Parathyroid adenoma (tissue), 2 donors: ENCODE data around the gene ABCD3.

ENCODE experiments used
- H2AFZ ChIP-seq: fragments of 300-600 bp; sonication (generic); one replicate; pipeline ENCODE4 v1.7.0; 2017; ENCODE audit warnings: antibody characterized with exemption, mild to moderate bottlenecking
- H3K27ac ChIP-seq: fragments of 300-600 bp; sonication (generic); one replicate; pipeline ENCODE4 v1.7.0; 2017
- H3K27me3 ChIP-seq: fragments of 300-600 bp; sonication (generic); one replicate; pipeline ENCODE4 v1.7.0; 2017; ENCODE audit warnings: low read length; ENCODE audit not compliant: control insufficient read depth, insufficient read depth
- H3K36me3 ChIP-seq: fragments of 300-600 bp; sonication (generic); one replicate; pipeline ENCODE4 v1.7.0; 2017; ENCODE audit warnings: low read length; ENCODE audit not compliant: control insufficient read depth, insufficient read depth
- H3K4me1 ChIP-seq: fragments of 300-600 bp; sonication (generic); one replicate; pipeline ENCODE4 v1.7.0; 2017; ENCODE audit warnings: control low read depth
- H3K4me2 ChIP-seq: fragments of 300-600 bp; sonication (generic); one replicate; pipeline ENCODE4 v1.7.0; 2017; ENCODE audit warnings: low read length
- H3K4me3 ChIP-seq: fragments of 300-600 bp; sonication (generic); one replicate; pipeline ENCODE4 v1.7.0; 2017; ENCODE audit warnings: low read depth, low read length
- H3K79me2 ChIP-seq: fragments of 300-600 bp; sonication (generic); one replicate; pipeline ENCODE4 v1.7.0; 2017; ENCODE audit warnings: control low read depth
- H3K9ac ChIP-seq: fragments of 300-600 bp; sonication (generic); one replicate; pipeline ENCODE4 v1.7.0; 2017; ENCODE audit warnings: mild to moderate bottlenecking
- H3K9me3 ChIP-seq: fragments of 300-600 bp; sonication (generic); one replicate; pipeline ENCODE4 v1.7.0; 2017; ENCODE audit warnings: low read length; ENCODE audit not compliant: control insufficient read depth
- TF ChIP-seq, protein P1 (sequence below): fragments of 300-600 bp; sonication (generic); IDR thresholded peaks from one replicate; pipeline ENCODE4 v1.7.0; 2017; ENCODE audit warnings: antibody characterized with exemption, mild to moderate bottlenecking
- donor health status: primary hyperparathyroidism.

Gene ABCD3

DNA sequence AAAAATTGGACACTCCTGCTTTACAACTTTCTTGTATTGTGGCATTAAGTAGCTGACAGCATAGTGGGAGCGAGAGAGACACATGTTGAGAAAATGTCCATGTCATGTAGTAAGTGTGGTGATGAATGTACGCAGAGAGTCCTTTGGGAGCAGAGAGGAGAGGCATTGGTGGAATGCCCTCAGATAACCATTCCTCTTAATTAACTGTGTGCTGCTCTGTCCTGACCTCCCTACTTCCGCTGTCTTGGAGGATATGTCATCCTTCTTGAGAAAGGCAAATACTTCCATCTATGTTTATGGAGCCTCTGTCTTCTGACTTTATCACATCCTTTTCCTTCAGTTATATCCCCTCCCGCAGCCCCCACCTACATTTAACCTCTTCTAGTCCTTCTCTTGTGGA lies 85.0 kb downstream of the ABCD3 start:
- H3K79me2 ChIP-seq = no peaks in the 10 kb centered on the region
- TF ChIP-seq, protein P1, sequence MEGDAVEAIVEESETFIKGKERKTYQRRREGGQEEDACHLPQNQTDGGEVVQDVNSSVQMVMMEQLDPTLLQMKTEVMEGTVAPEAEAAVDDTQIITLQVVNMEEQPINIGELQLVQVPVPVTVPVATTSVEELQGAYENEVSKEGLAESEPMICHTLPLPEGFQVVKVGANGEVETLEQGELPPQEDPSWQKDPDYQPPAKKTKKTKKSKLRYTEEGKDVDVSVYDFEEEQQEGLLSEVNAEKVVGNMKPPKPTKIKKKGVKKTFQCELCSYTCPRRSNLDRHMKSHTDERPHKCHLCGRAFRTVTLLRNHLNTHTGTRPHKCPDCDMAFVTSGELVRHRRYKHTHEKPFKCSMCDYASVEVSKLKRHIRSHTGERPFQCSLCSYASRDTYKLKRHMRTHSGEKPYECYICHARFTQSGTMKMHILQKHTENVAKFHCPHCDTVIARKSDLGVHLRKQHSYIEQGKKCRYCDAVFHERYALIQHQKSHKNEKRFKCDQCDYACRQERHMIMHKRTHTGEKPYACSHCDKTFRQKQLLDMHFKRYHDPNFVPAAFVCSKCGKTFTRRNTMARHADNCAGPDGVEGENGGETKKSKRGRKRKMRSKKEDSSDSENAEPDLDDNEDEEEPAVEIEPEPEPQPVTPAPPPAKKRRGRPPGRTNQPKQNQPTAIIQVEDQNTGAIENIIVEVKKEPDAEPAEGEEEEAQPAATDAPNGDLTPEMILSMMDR = no peak
- peaks cover 2% of the 10 kb centered on the region for H3K36me3 ChIP-seq
- no peaks in the 10 kb centered on the region for H3K4me1 ChIP-seq
- no peaks in the 10 kb centered on the region for H3K27me3 ChIP-seq
- H2AFZ ChIP-seq = no peak overlapping the region
- no peak overlapping the region for H3K9ac ChIP-seq
- no peak overlapping the region for H3K27ac ChIP-seq
- H3K4me2 ChIP-seq = no peak overlapping the region
- H3K4me3 ChIP-seq = no peak overlapping the region
- no peaks in the 10 kb centered on the region for H3K9me3 ChIP-seq

GRCh38 chr1:94504601-94505000 lies 86.4 kb downstream of the ABCD3 start:
- Histone ChIP-seq H3K36me3 (peaks cover 2% of the 10 kb centered on the region), H3K79me2 (no peaks in the 10 kb centered on the region), H3K27me3 (no peaks in the 10 kb centered on the region), H3K4me2 (no peak overlapping the region), H3K4me1 (no peaks in the 10 kb centered on the region), H3K27ac (no peak overlapping the region), H3K4me3 (no peak overlapping the region), H3K9ac (no peak overlapping the region), H3K9me3 (no peaks in the 10 kb centered on the region), H2AFZ (no peak overlapping the region)
- TF ChIP-seq, protein P1 = no peak

DNA sequence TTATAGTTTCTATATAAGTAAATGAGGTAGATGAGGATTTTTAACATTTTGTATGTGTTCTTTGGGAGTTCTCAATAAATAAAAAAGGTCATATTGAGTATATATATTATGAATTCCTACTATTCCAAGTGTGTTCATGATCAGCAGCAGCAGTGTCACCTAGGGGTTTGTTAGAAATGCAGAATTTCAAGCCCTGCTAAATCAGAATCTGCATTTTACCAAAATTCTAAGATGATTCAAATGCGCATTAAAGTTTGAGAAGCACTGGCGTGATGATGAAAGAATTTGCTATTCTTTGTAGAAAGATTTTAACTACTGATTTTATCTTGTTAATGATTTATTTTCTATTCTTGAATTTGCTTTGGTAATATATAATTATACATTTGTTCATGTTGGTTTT lies 94.6 kb downstream of the ABCD3 start:
- no peak overlapping the region for H3K27ac ChIP-seq
- H3K4me3 ChIP-seq = no peak overlapping the region
- H2AFZ ChIP-seq = no peak overlapping the region
- TF ChIP-seq, protein P1 = no peak
- no peak overlapping the region for H3K4me2 ChIP-seq
- no peaks in the 10 kb centered on the region for H3K36me3 ChIP-seq
- no peaks in the 10 kb centered on the region for H3K79me2 ChIP-seq
- no peaks in the 10 kb centered on the region for H3K4me1 ChIP-seq
- no peaks in the 10 kb centered on the region for H3K9me3 ChIP-seq
- no peak overlapping the region for H3K9ac ChIP-seq
- no peaks in the 10 kb centered on the region for H3K27me3 ChIP-seq

GRCh38 chr1:94514095-94514727 lies 96.0 kb downstream of the ABCD3 start:
- H3K79me2 ChIP-seq = no peaks in the 10 kb centered on the region
- H2AFZ ChIP-seq = no peak overlapping the region
- no peak overlapping the region for H3K4me2 ChIP-seq
- no peak overlapping the region for H3K27ac ChIP-seq
- H3K4me3 ChIP-seq = no peak overlapping the region
- TF ChIP-seq, protein P1 = peak; percentile 26
- H3K4me1 ChIP-seq = no peaks in the 10 kb centered on the region
- no peaks in the 10 kb centered on the region for H3K36me3 ChIP-seq
- H3K9ac ChIP-seq = no peak overlapping the region
- no peaks in the 10 kb centered on the region for H3K27me3 ChIP-seq
- H3K9me3 ChIP-seq = no peaks in the 10 kb centered on the region

GRCh38 chr1:94515296-94515947 lies 97.2 kb downstream of the ABCD3 start:
- TF ChIP-seq, protein P1 = no peak
- Histone ChIP-seq H3K27me3 (no peaks in the 10 kb centered on the region), H3K9me3 (no peaks in the 10 kb centered on the region), H3K9ac (no peak overlapping the region), H3K36me3 (no peaks in the 10 kb centered on the region), H3K79me2 (no peaks in the 10 kb centered on the region), H3K4me1 (no peaks in the 10 kb centered on the region), H3K27ac (no peak overlapping the region), H2AFZ (no peak overlapping the region), H3K4me2 (no peak overlapping the region), H3K4me3 (no peak overlapping the region)
